Measurements from ENCODE around the gene FOXD4L6.
"Not testable (repeated sequence)": the region's sequence is repeated elsewhere in the genome, so short reads cannot be mapped to it uniquely, and the experiment has no call there.

Gene FOXD4L6

GRCh38 chr9:41098759-41099158, 29.7 kb downstream of the FOXD4L6 start:
- DNase-seq = not testable (repeated sequence)

- DNase-seq = not testable (repeated sequence)
These were observed 33.4 kb downstream of the FOXD4L6 start for GRCh38 chr9:41095060-41095459.

- DNase-seq = not testable (repeated sequence)
These were observed 34.3 kb downstream of the FOXD4L6 start for GRCh38 chr9:41094010-41094773.

GRCh38 chr9:41090922-41091321, 37.6 kb downstream of the FOXD4L6 start:
- not testable (repeated sequence) for DNase-seq

GRCh38 chr9:41090386-41090785, 38.1 kb downstream of the FOXD4L6 start:
- not testable (repeated sequence) for DNase-seq

- DNase-seq = not testable (repeated sequence)
These were observed 39.9 kb downstream of the FOXD4L6 start for GRCh38 chr9:41088450-41089059.

- DNase-seq = not testable (repeated sequence)
These were observed 40.6 kb downstream of the FOXD4L6 start for GRCh38 chr9:41087929-41088328.

GRCh38 chr9:41087157-41087780, 41.2 kb downstream of the FOXD4L6 start:
- not testable (repeated sequence) for DNase-seq

- DNase-seq = not testable (repeated sequence)
These were observed 41.8 kb downstream of the FOXD4L6 start for GRCh38 chr9:41086685-41087084.

- not testable (repeated sequence) for DNase-seq
These were observed 42.3 kb downstream of the FOXD4L6 start for GRCh38 chr9:41086215-41086614.

GRCh38 chr9:41082358-41082757, 46.1 kb downstream of the FOXD4L6 start:
- not testable (repeated sequence) for DNase-seq

- not testable (repeated sequence) for DNase-seq
These were observed 49.0 kb downstream of the FOXD4L6 start for GRCh38 chr9:41079464-41079863.

GRCh38 chr9:41077586-41077985, 50.9 kb downstream of the FOXD4L6 start:
- not testable (repeated sequence) for DNase-seq

Measured in T-helper 9 cell (primary cell).